Fibroblast of upper back skin (primary cell): ENCODE results near the gene MPND.

ENCODE experiments used
- DNase-seq: peaks from one replicate; pipeline ENCODE4 v3.0.0-alpha.2; 2013

Gene MPND

GRCh38 chr19:4385291-4386040 is 42.1 kb downstream of the MPND start:
- no peak for DNase-seq

GRCh38 chr19:4386041-4386782 is 42.9 kb downstream of the MPND start:
- no peak for DNase-seq

GRCh38 chr19:4388337-4389063 is 45.1 kb downstream of the MPND start:
- no peak for DNase-seq

GRCh38 chr19:4389064-4389375 is 45.7 kb downstream of the MPND start:
- DNase-seq, result no peak

- DNase-seq, result no peak
Observed at GRCh38 chr19:4389511-4390016, 46.2 kb downstream of the MPND start.

- DNase-seq, result peak; percentile 43
Observed at GRCh38 chr19:4390017-4390566, 46.7 kb downstream of the MPND start.

GRCh38 chr19:4390567-4391305 is 47.4 kb downstream of the MPND start:
- peak; percentile 38 for DNase-seq

GRCh38 chr19:4391306-4391693 is 47.9 kb downstream of the MPND start:
- DNase-seq, result no peak

GRCh38 chr19:4391701-4392483 is 48.5 kb downstream of the MPND start:
- peak; percentile 48 for DNase-seq

- DNase-seq, result peak; percentile 41
Observed at GRCh38 chr19:4393947-4394590, 50.7 kb downstream of the MPND start.

GRCh38 chr19:4396949-4397783 is 53.8 kb downstream of the MPND start:
- no peak for DNase-seq

- no peak for DNase-seq
Observed at GRCh38 chr19:4399812-4400134, 56.4 kb downstream of the MPND start.

GRCh38 chr19:4400135-4400936 is 57.0 kb downstream of the MPND start, which contains the start of gene SH3GL1:
Gene SH3GL1, minus strand, starts transcription at chr19:4400547. Its CDS starts 179 bp downstream, at chr19:4400368.
- peak; percentile 84 for DNase-seq

GRCh38 chr19:4401769-4402170 is 58.4 kb downstream of the MPND start:
- no peak for DNase-seq

GRCh38 chr19:4402171-4403004 is 59.0 kb downstream of the MPND start, which contains the start of gene CHAF1A:
Gene CHAF1A, plus strand, starts transcription at chr19:4402640. Its CDS starts 123 bp downstream, at chr19:4402763.
- peak; percentile 100 for DNase-seq

GRCh38 chr19:4403005-4403761 is 59.8 kb downstream of the MPND start:
- no peak for DNase-seq

- DNase-seq, result no peak
Observed at GRCh38 chr19:4405977-4406376, 62.6 kb downstream of the MPND start.

GRCh38 chr19:4406626-4407025 is 63.3 kb downstream of the MPND start:
- DNase-seq, result no peak
